IPS DF 6.9 (cell line): ENCODE measurements around the gene MS4A5.

Experiments
- DNase-seq: peaks from one replicate; pipeline ENCODE4 v3.0.0-alpha.2; 2013; ENCODE audit warnings: low read depth, low spot score
- H3K27ac ChIP-seq: one replicate; pipeline ENCODE4 v1.5.1; 2013; ENCODE audit warnings: low read length, control low read depth
- H3K27me3 ChIP-seq: 2 replicates; pipeline ENCODE4 v1.6.1; 2013; ENCODE audit warnings: mild to moderate bottlenecking, low read length; ENCODE audit not compliant: control insufficient read depth, insufficient read depth
- H3K36me3 ChIP-seq: 2 replicates; pipeline ENCODE4 v1.6.1; 2013; ENCODE audit warnings: low read length; ENCODE audit not compliant: control insufficient read depth, insufficient read depth
- H3K4me1 ChIP-seq: 2 replicates; pipeline ENCODE4 v1.6.1; 2013; ENCODE audit warnings: low read length; ENCODE audit not compliant: control insufficient read depth, insufficient read depth
- H3K4me3 ChIP-seq: 2 replicates; pipeline ENCODE4 v1.5.1; 2013; ENCODE audit warnings: mild to moderate bottlenecking, low read length
- H3K9me3 ChIP-seq: 2 replicates; pipeline ENCODE4 v1.6.1; 2013; ENCODE audit warnings: low read length, inconsistent platforms; ENCODE audit not compliant: control insufficient read depth, insufficient read depth
- whole genome bisulfite sequencing: extraction: QIAGEN DNeasy Blood & Tissue Kit; methylation state at CpG from one replicate; pipeline ENCODE4 v1.1.7; 2013; ENCODE audit warnings: mixed read lengths, missing lambda C conversion rate; ENCODE audit not compliant: insufficient read length, insufficient coverage; 5-methylcytosine and 5-hydroxymethylcytosine counted together

MS4A5 gene

GRCh38 chr11:60429272-60429671, at the start of gene MS4A5:
TSS of gene MS4A5 (plus strand) at chr11:60429572. CDS start at chr11:60429675, 103 bp downstream.
- Histone ChIP-seq H3K27ac (no peak within 1 kb of the TSS), H3K27me3 (no peaks in the 10 kb centered on the region), H3K4me1 (no peaks in the 10 kb centered on the region), H3K9me3 (no peaks in the 10 kb centered on the region), H3K4me3 (no peak within 1 kb of the TSS), H3K36me3 (no peaks in the 10 kb centered on the region)
- DNase-seq, result no peak
- no CpG with 5 or more reads among the region's 5 CpGs for WGBS

- no CpG with 5 or more reads among the region's 5 CpGs for WGBS
- Histone ChIP-seq H3K4me3 (no peak overlapping the region), H3K4me1 (no peaks in the 10 kb centered on the region), H3K27me3 (no peaks in the 10 kb centered on the region), H3K27ac (no peak overlapping the region), H3K9me3 (no peaks in the 10 kb centered on the region), H3K36me3 (no peaks in the 10 kb centered on the region)
- DNase-seq, result no peak
Observed at GRCh38 chr11:60389279-60389910, 40.0 kb upstream of the MS4A5 start.

GRCh38 chr11:60390419-60390818, 39.0 kb upstream of the MS4A5 start:
- Histone ChIP-seq H3K36me3 (no peaks in the 10 kb centered on the region), H3K4me1 (no peaks in the 10 kb centered on the region), H3K4me3 (no peak overlapping the region), H3K9me3 (no peaks in the 10 kb centered on the region), H3K27me3 (no peaks in the 10 kb centered on the region), H3K27ac (no peak overlapping the region)
- no peak for DNase-seq

- H3K9me3 ChIP-seq, result no peaks in the 10 kb centered on the region
- no peaks in the 10 kb centered on the region for H3K27me3 ChIP-seq
- H3K27ac ChIP-seq, result no peak overlapping the region
- H3K4me1 ChIP-seq, result no peaks in the 10 kb centered on the region
- no CpG with 5 or more reads among the region's 2 CpGs for WGBS
- H3K4me3 ChIP-seq, result no peak overlapping the region
- H3K36me3 ChIP-seq, result no peaks in the 10 kb centered on the region
- no peak for DNase-seq
Observed at GRCh38 chr11:60392361-60392760, 37.0 kb upstream of the MS4A5 start.

- H3K4me3 ChIP-seq, result no peak overlapping the region
- WGBS, result no CpG with 5 or more reads among the region's 5 CpGs
- H3K27me3 ChIP-seq, result no peaks in the 10 kb centered on the region
- no peaks in the 10 kb centered on the region for H3K36me3 ChIP-seq
- no peaks in the 10 kb centered on the region for H3K9me3 ChIP-seq
- no peaks in the 10 kb centered on the region for H3K4me1 ChIP-seq
- DNase-seq, result no peak
- H3K27ac ChIP-seq, result no peak overlapping the region
Observed at GRCh38 chr11:60393016-60393415, 36.4 kb upstream of the MS4A5 start.

GRCh38 chr11:60394666-60395380, 34.5 kb upstream of the MS4A5 start:
- Histone ChIP-seq H3K36me3 (no peaks in the 10 kb centered on the region), H3K4me1 (no peaks in the 10 kb centered on the region), H3K27me3 (no peaks in the 10 kb centered on the region), H3K9me3 (no peaks in the 10 kb centered on the region), H3K4me3 (no peak overlapping the region), H3K27ac (no peak overlapping the region)
- WGBS, result no CpG with 5 or more reads among the region's 7 CpGs
- no peak for DNase-seq

- Histone ChIP-seq H3K4me3 (no peak within 1 kb of the TSS), H3K36me3 (no peaks in the 10 kb centered on the region), H3K27me3 (no peaks in the 10 kb centered on the region), H3K9me3 (no peaks in the 10 kb centered on the region), H3K4me1 (no peaks in the 10 kb centered on the region), H3K27ac (no peak within 1 kb of the TSS)
- no peak for DNase-seq
- WGBS, result no CpG with 5 or more reads among the region's 3 CpGs
Observed at GRCh38 chr11:60396382-60396781, 33.0 kb upstream of the MS4A5 start, which contains the start of gene MS4A14. TSS of gene MS4A14 (plus strand) at chr11:60396459. CDS start at chr11:60396579, 120 bp downstream.

GRCh38 chr11:60396799-60397198, 32.6 kb upstream of the MS4A5 start:
- WGBS, result no CpG with 5 or more reads among the region's 1 CpG

GRCh38 chr11:60420015-60420414, 9.4 kb upstream of the MS4A5 start:
- Histone ChIP-seq H3K4me1 (no peaks in the 10 kb centered on the region), H3K4me3 (no peak overlapping the region), H3K9me3 (no peaks in the 10 kb centered on the region), H3K36me3 (no peaks in the 10 kb centered on the region), H3K27ac (no peak overlapping the region), H3K27me3 (no peaks in the 10 kb centered on the region)
- DNase-seq, result no peak
- no CpG with 5 or more reads among the region's 2 CpGs for WGBS

More at GRCh38 chr11:60396799-60397198, 32.6 kb upstream of the MS4A5 start:
- H3K27ac ChIP-seq, result no peak overlapping the region
- H3K36me3 ChIP-seq, result no peaks in the 10 kb centered on the region
- no peak for DNase-seq
- no peaks in the 10 kb centered on the region for H3K27me3 ChIP-seq
- H3K4me3 ChIP-seq, result no peak overlapping the region
- no peaks in the 10 kb centered on the region for H3K9me3 ChIP-seq
- H3K4me1 ChIP-seq, result no peaks in the 10 kb centered on the region

GRCh38 chr11:60422609-60423008, 6.8 kb upstream of the MS4A5 start:
- H3K4me3 ChIP-seq, result no peak overlapping the region
- H3K4me1 ChIP-seq, result no peaks in the 10 kb centered on the region
- H3K36me3 ChIP-seq, result no peaks in the 10 kb centered on the region
- no peak for DNase-seq
- H3K9me3 ChIP-seq, result no peaks in the 10 kb centered on the region
- WGBS, result no CpG with 5 or more reads among the region's 1 CpG
- H3K27ac ChIP-seq, result no peak overlapping the region
- no peaks in the 10 kb centered on the region for H3K27me3 ChIP-seq

GRCh38 chr11:60428517-60428916, 855 bp upstream of the MS4A5 start:
- H3K4me1 ChIP-seq, result no peaks in the 10 kb centered on the region
- no CpG with 5 or more reads among the region's 2 CpGs for WGBS
- no peaks in the 10 kb centered on the region for H3K27me3 ChIP-seq
- no peaks in the 10 kb centered on the region for H3K36me3 ChIP-seq
- H3K9me3 ChIP-seq, result no peaks in the 10 kb centered on the region
- no peak for DNase-seq
- H3K27ac ChIP-seq, result no peak overlapping the region
- H3K4me3 ChIP-seq, result no peak overlapping the region
